Vagina (tissue), 2 donors: ENCODE results near the gene CPVL. TPM values are rescaled to one million over a fixed set of nuclear protein-coding genes. Genes with fewer than 3 reads are reported as not detected.

Experiments
- DNase-seq, 2 donors: peaks; one replicate each; pipeline ENCODE4 v3.0.0-alpha.2; 2017; ENCODE audit errors: extremely low spot score in 2 of 2
- H3K27ac ChIP-seq: fragments of 200-600 bp; sonication (generic); one replicate; pipeline ENCODE4 v1.5.1; 2019
- H3K27me3 ChIP-seq: fragments of 200-600 bp; sonication (generic); one replicate; pipeline ENCODE4 v1.5.1; 2019
- H3K36me3 ChIP-seq, 2 donors: fragments of 200-600 bp; sonication (generic); one replicate each; pipeline ENCODE4 v1.5.1; 2017 to 2019
- H3K4me1 ChIP-seq: fragments of 200-600 bp; sonication (generic); one replicate; pipeline ENCODE4 v1.5.1; 2019
- H3K4me3 ChIP-seq, 2 donors: fragments of 200-600 bp; sonication (generic); 1 replicate in 1 of 2; 2 replicates in 1 of 2; pipeline ENCODE4 v1.5.1; 2016 to 2019
- H3K9me3 ChIP-seq: fragments of 200-600 bp; sonication (generic); one replicate; pipeline ENCODE4 v1.5.1; 2019
- CTCF ChIP-seq, 3 experiments: fragments of 450-650 bp in 2 of 3; fragments of 200-600 bp in 1 of 3; sonication (generic) in 1 of 3; IDR thresholded peaks; one replicate each; pipeline ENCODE4 v1.5.1; 2017 to 2019; ENCODE audit warnings: antibody characterized with exemption in 3 of 3, mild to moderate bottlenecking in 2 of 3, moderate library complexity in 2 of 3
- POLR2A ChIP-seq, 2 donors: fragments of 450-650 bp; IDR thresholded peaks; one replicate each; pipeline ENCODE4 v1.6.1; 2017; ENCODE audit warnings: antibody characterized with exemption in 2 of 2, mild to moderate bottlenecking in 2 of 2, moderate library complexity in 2 of 2
- POLR2AphosphoS5 ChIP-seq, 2 donors: sonication (generic); formaldehyde crosslinking; IDR thresholded peaks; one replicate each; pipeline ENCODE4 v1.9.0; 2017; ENCODE audit warnings: antibody characterized with exemption in 2 of 2, mild to moderate bottlenecking in 2 of 2, low read depth in 1 of 2; ENCODE audit not compliant: insufficient read depth in 1 of 2
- intact Hi-C: fragments of 100-400 bp; cut with DNase I; formaldehyde crosslinking; loops from one replicate; pipeline ENCODE4 v1.15.1; 2023
- total RNA-seq: library from RNA; depleted of rRNA; stranded (reverse); fragments of >200 nt; gene quantifications from one replicate; pipeline ENCODE4 v1.2.3, GENCODE V29; 2016

Gene CPVL
- total RNA-seq, 1 donor from 2014 or later = 9.6 TPM

- intact Hi-C loops = no loop called here
- H3K4me1 ChIP-seq = no peaks in the 10 kb centered on the region
- DNase-seq = no peak
- TF ChIP-seq POLR2AphosphoS5 (IDR thresholded peaks at IDR 0.05; ENCODE audit: insufficient read depth in 1 of 2, low read depth in 1 of 2) (no peak), CTCF (IDR thresholded peaks at IDR 0.05) (no peak), POLR2A (IDR thresholded peaks at IDR 0.05) (no peak)
- H3K36me3 ChIP-seq = no peaks in the 10 kb centered on the region
- no peaks in the 10 kb centered on the region for H3K27me3 ChIP-seq
- H3K27ac ChIP-seq = no peak overlapping the region
- H3K9me3 ChIP-seq = no peaks in the 10 kb centered on the region
- no peak overlapping the region for H3K4me3 ChIP-seq
These were observed 83.1 kb downstream of the CPVL start for GRCh38 chr7:29063236-29063635.

- no peaks in the 10 kb centered on the region for H3K4me1 ChIP-seq
- TF ChIP-seq CTCF (IDR thresholded peaks at IDR 0.05) (no peak), POLR2AphosphoS5 (IDR thresholded peaks at IDR 0.05; ENCODE audit: insufficient read depth in 1 of 2, low read depth in 1 of 2) (no peak), POLR2A (IDR thresholded peaks at IDR 0.05) (no peak)
- DNase-seq = no peak
- H3K4me3 ChIP-seq = no peak overlapping the region
- no peaks in the 10 kb centered on the region for H3K9me3 ChIP-seq
- intact Hi-C loops = no loop called here
- H3K36me3 ChIP-seq = no peaks in the 10 kb centered on the region
- H3K27me3 ChIP-seq = no peaks in the 10 kb centered on the region
- H3K27ac ChIP-seq = no peak overlapping the region
These were observed 93.0 kb downstream of the CPVL start for GRCh38 chr7:29053105-29053872.

GRCh38 chr7:29046978-29047377, 99.4 kb downstream of the CPVL start:
- no peaks in the 10 kb centered on the region for H3K4me1 ChIP-seq
- H3K9me3 ChIP-seq = no peaks in the 10 kb centered on the region
- no peak for DNase-seq
- intact Hi-C loops = no loop called here
- H3K27ac ChIP-seq = no peak overlapping the region
- H3K36me3 ChIP-seq = no peaks in the 10 kb centered on the region
- H3K27me3 ChIP-seq = no peaks in the 10 kb centered on the region
- H3K4me3 ChIP-seq = no peak overlapping the region
- TF ChIP-seq POLR2A (IDR thresholded peaks at IDR 0.05) (no peak), CTCF (IDR thresholded peaks at IDR 0.05) (no peak), POLR2AphosphoS5 (IDR thresholded peaks at IDR 0.05; ENCODE audit: insufficient read depth in 1 of 2, low read depth in 1 of 2) (no peak)

GRCh38 chr7:29045258-29046086, 100.9 kb downstream of the CPVL start:
- no peaks in the 10 kb centered on the region for H3K36me3 ChIP-seq
- H3K4me3 ChIP-seq = no peak overlapping the region
- DNase-seq = no peak
- H3K4me1 ChIP-seq = peaks cover 2% of the 10 kb centered on the region
- H3K27me3 ChIP-seq = no peaks in the 10 kb centered on the region
- no peak overlapping the region for H3K27ac ChIP-seq
- no peaks in the 10 kb centered on the region for H3K9me3 ChIP-seq
- TF ChIP-seq CTCF (IDR thresholded peaks at IDR 0.05) (no peak), POLR2AphosphoS5 (IDR thresholded peaks at IDR 0.05; ENCODE audit: insufficient read depth in 1 of 2, low read depth in 1 of 2) (no peak), POLR2A (IDR thresholded peaks at IDR 0.05) (no peak)
- intact Hi-C loops = no loop called here

GRCh38 chr7:29044554-29044953, 101.8 kb downstream of the CPVL start:
- Histone ChIP-seq H3K36me3 (no peaks in the 10 kb centered on the region), H3K9me3 (no peaks in the 10 kb centered on the region), H3K4me1 (peaks cover 7% of the 10 kb centered on the region), H3K27me3 (no peaks in the 10 kb centered on the region), H3K4me3 (no peak overlapping the region), H3K27ac (no peak overlapping the region)
- intact Hi-C loops = no loop called here
- DNase-seq = no peak
- TF ChIP-seq CTCF (IDR thresholded peaks at IDR 0.05) (no peak), POLR2AphosphoS5 (IDR thresholded peaks at IDR 0.05; ENCODE audit: insufficient read depth in 1 of 2, low read depth in 1 of 2) (no peak), POLR2A (IDR thresholded peaks at IDR 0.05) (no peak)
